Ovary (tissue), 9 donors: Measurements from ENCODE around the gene TMEM88. TPM values are rescaled to one million over a fixed set of nuclear protein-coding genes. Genes with fewer than 3 reads are reported as not detected.

ENCODE experiments used
- DNase-seq, 5 donors: peaks; one replicate each; pipeline ENCODE4 v3.0.0-alpha.2; 2019 to 2020
- H3K27ac ChIP-seq, 2 donors: fragments of 200-600 bp; one replicate each; pipeline versions ENCODE4 v1.5.1 to v1.8.0; 2019 to 2022
- H3K27me3 ChIP-seq: fragments of 200-600 bp; one replicate; pipeline ENCODE4 v1.8.0; 2022
- H3K36me3 ChIP-seq: fragments of 200-600 bp; sonication (generic); one replicate; pipeline ENCODE4 v1.5.1; 2019
- H3K4me1 ChIP-seq: one replicate; pipeline ENCODE4 v1.8.1; 2013; ENCODE audit warnings: mild to moderate bottlenecking, moderate library complexity; ENCODE audit not compliant: insufficient read depth
- H3K4me3 ChIP-seq: fragments of 200-600 bp; sonication (generic); one replicate; pipeline ENCODE4 v1.5.1; 2017
- H3K9me3 ChIP-seq, 2 donors: fragments of 200-600 bp in 1 of 2; sonication (generic) in 1 of 2; one replicate each; pipeline versions ENCODE4 v1.5.1 to v1.8.1; 2013 to 2019; ENCODE audit warnings: mild to moderate bottlenecking in 1 of 2, moderate library complexity in 1 of 2
- EP300 ChIP-seq: sonication (generic); formaldehyde crosslinking; IDR thresholded peaks from one replicate; pipeline ENCODE4 v1.6.1; 2017; ENCODE audit warnings: antibody characterized with exemption
- POLR2A ChIP-seq: fragments of 450-650 bp; IDR thresholded peaks from one replicate; pipeline ENCODE4 v1.6.1; 2017; ENCODE audit warnings: antibody characterized with exemption, mild to moderate bottlenecking, moderate library complexity
- WGBS, 3 donors: extraction: QIAGEN DNeasy Blood & Tissue Kit in 1 of 3; methylation state at CpG; one replicate each; pipeline versions ENCODE4 v1.1.5 to v1.1.7; 2013 to 2017; 5-methylcytosine and 5-hydroxymethylcytosine counted together
- intact Hi-C, 4 donors: fragments of 100-400 bp; cut with DNase I; formaldehyde crosslinking; loops; one replicate each; pipeline versions ENCODE4 v1.11.0 to v1.15.1; 2022 to 2023
- polyA plus RNA-seq, 2 donors: library from polyadenylated mRNA; stranded (reverse); fragments of 200-250 nt in 1 of 2; fragments of 350-450 nt in 1 of 2; fragmentation: Illumina TruSeq in 1 of 2; extraction: RNeasy Lipid Tissue Mini Kit (QIAGEN cat#74804) in 1 of 2; gene quantifications; one replicate each; pipeline ENCODE4 v1.2.3, GENCODE V29; 2013 to 2014
- total RNA-seq, 7 donors: library from RNA; depleted of rRNA in 2 of 7; stranded (reverse); fragments of >200 nt in 2 of 7; fragmentation: NEBNext Ultra II Directional in 3 of 7; extraction: Animal tissue kit (Norgen Biotek cat#: 25700) in 3 of 7; gene quantifications; one replicate each; pipeline versions ENCODE4 v1.1.0 to v1.2.4, GENCODE V29; 2016 to 2023
- TF ChIP-seq, protein P1 (sequence below), 3 donors: fragments of 450-650 bp in 2 of 3; fragments of 200-600 bp in 1 of 3; IDR thresholded peaks; one replicate each; pipeline versions ENCODE4 v1.5.1 to v1.8.0; 2016 to 2022; ENCODE audit warnings: antibody characterized with exemption in 3 of 3, mild to moderate bottlenecking in 1 of 3
- donor health status: DM: no; HTN: no; CAD: no; lungs with moderate emphysema.
- donor health status: DM: no; HTN: no; CAD: no.
- donor health status: Bipolar disorder and iron deficiency.
- donor health status: DM: yes; HTN: yes; CAD: no.
- donor health status: DM: no; HTN: no; CAD: no.
- donor health status: DM: yes; HTN: yes; CAD: no.

The TMEM88 gene
- total and polyA plus RNA-seq, 9 donors: 2.1 to 17.8 (median 8.2) TPM

DNA sequence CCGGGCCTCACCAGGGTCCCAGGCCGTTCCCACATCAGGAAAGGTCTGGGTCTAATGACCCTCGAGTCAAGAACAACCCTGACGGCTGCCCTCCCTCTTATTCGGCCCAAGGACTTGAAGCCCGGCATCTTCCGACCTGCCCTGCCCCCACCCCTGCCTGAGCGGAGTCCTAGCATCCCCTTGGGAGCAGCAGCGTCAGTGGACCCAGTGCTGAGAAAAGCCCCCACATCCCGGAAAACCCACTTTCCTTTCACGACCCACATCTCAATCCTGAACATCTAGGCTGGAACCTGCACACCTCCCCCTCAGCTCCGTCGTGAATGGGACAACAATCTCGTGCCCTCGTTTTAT lies 769 bp downstream of the TMEM88 start:
- H3K9me3 ChIP-seq: no peaks in the 10 kb centered on the region
- intact Hi-C loops: loop anchor here (5.0 to 10.0 kb wide), 2 partner anchors 33 to 111 kb away; no protein-coding TSS in a partner anchor
- TF ChIP-seq EP300: no peak
- TF ChIP-seq POLR2A: no peak
- TF ChIP-seq, protein P1, sequence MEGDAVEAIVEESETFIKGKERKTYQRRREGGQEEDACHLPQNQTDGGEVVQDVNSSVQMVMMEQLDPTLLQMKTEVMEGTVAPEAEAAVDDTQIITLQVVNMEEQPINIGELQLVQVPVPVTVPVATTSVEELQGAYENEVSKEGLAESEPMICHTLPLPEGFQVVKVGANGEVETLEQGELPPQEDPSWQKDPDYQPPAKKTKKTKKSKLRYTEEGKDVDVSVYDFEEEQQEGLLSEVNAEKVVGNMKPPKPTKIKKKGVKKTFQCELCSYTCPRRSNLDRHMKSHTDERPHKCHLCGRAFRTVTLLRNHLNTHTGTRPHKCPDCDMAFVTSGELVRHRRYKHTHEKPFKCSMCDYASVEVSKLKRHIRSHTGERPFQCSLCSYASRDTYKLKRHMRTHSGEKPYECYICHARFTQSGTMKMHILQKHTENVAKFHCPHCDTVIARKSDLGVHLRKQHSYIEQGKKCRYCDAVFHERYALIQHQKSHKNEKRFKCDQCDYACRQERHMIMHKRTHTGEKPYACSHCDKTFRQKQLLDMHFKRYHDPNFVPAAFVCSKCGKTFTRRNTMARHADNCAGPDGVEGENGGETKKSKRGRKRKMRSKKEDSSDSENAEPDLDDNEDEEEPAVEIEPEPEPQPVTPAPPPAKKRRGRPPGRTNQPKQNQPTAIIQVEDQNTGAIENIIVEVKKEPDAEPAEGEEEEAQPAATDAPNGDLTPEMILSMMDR (IDR thresholded peaks at IDR 0.05): no peak
- H3K27me3 ChIP-seq: no peaks in the 10 kb centered on the region
- peaks cover 8% of the 10 kb centered on the region for H3K4me1 ChIP-seq
- no peaks in the 10 kb centered on the region for H3K36me3 ChIP-seq
- peak overlapping the region; percentile 15 for H3K4me3 ChIP-seq
- peak overlapping the region in 1 of 2 donors; percentile 85 for H3K27ac ChIP-seq
- peak in 3 of 5 donors; percentile 48 to 65 (median 53) for DNase-seq
- 14 to 18% (median 17%) methylated on average over 14 to 15 of the region's 15 CpGs for WGBS, 3 donors

GRCh38 chr17:7856011-7856810 lies 1.3 kb downstream of the TMEM88 start:
- Histone ChIP-seq H3K9me3 (no peaks in the 10 kb centered on the region), H3K4me1 (peaks cover 8% of the 10 kb centered on the region), H3K27me3 (no peaks in the 10 kb centered on the region), H3K27ac (peak overlapping the region; percentile 55 to 85), H3K4me3 (peak overlapping the region; percentile 71), H3K36me3 (no peaks in the 10 kb centered on the region)
- TF ChIP-seq, protein P1 (IDR thresholded peaks at IDR 0.05): no peak
- TF ChIP-seq EP300 (no peak), POLR2A (no peak)
- DNase-seq: peak; percentile 61 to 83 (median 69)
- intact Hi-C loops: loop anchor here (5.0 to 10.0 kb wide), 2 partner anchors 34 to 111 kb away; no protein-coding TSS in a partner anchor
- WGBS, 3 donors: 2 to 5% (median 4%) methylated on average over 29 of the region's 29 CpGs

DNA sequence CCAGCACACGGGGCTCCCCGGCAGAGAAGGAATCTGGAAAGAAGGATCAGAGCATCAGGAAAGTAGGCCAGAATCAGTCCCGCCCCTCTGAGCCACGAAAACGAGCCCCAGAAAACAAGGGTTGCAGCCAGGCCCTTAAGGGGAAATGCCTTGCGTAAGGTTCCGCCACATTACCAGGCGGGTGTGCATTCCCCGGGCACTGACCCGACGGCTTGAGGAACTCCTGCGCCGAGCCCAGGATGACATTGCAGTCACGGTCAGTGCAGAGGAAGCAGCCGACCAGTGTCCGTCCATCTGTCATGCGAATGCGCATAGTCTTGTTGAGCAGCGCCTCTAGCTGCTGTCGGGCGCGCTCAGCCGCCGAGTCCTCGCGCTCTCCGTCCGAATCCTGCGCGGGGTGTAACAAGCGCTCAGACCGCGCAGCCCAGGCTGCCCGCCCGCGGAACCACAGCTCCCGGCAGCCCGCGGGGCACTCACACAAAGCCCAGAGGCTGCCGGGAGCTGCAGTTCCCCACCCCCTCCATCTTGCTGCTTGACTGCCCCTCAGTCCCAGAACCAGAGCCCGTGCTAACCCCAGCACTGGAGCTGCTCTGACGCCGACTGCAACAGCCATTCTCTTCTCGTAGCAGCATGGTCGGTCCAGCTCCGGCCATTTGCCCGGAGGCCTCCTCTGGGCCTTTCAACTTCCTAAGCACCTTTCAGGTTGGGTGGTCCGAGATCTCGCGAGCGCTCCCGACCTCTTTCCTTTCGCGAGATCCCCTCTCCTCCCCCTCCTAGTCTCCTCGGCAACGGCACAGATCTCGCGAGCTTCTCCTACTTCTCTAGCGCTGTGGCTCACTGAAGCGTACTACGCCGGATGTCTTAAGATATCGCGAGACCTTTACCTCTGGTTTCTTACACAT lies 2.2 kb downstream of the TMEM88 start, which contains the start of gene NAA38:
Gene NAA38, minus strand, starts transcription at position 749 of the 902 bp plus-strand sequence. Its CDS starts 96 bp downstream, at position 653.
- DNase-seq: peak; percentile 95 to 98 (median 97)
- Histone ChIP-seq H3K27ac (peak within 1 kb of the TSS; percentile 84 to 85), H3K4me3 (peak within 1 kb of the TSS; percentile 71), H3K9me3 (no peaks in the 10 kb centered on the region), H3K36me3 (no peaks in the 10 kb centered on the region), H3K27me3 (no peaks in the 10 kb centered on the region), H3K4me1 (peaks cover 6% of the 10 kb centered on the region)
- intact Hi-C loops: loop anchor here (5.0 to 10.0 kb wide), 2 partner anchors 35 to 112 kb away; no protein-coding TSS in a partner anchor
- WGBS, 3 donors: 0 to 1% (median 0%) methylated on average over 61 to 64 of the region's 64 CpGs
- TF ChIP-seq, protein P1 (IDR thresholded peaks at IDR 0.05): peak in 2 of 3 donors; percentile 49 to 76
- TF ChIP-seq POLR2A: peak; percentile 29
- TF ChIP-seq EP300: no peak
